Fibroblast of lung (primary cell): ENCODE results near the gene TRPM4. TPM values are rescaled to one million over a fixed set of nuclear protein-coding genes. Genes with fewer than 3 reads are reported as not detected.

ENCODE experiments used
- DNase-seq, 2 donors: peaks; one replicate each; pipeline versions ENCODE4 v3.0.0 to v3.0.0-alpha.2; 2010; ENCODE audit warnings: low read depth in 2 of 2
- H2AFZ ChIP-seq: 2 replicates; pipeline ENCODE4 v1.5.1; 2012; ENCODE audit warnings: low read length, control low read depth, inconsistent platforms
- H3K27ac ChIP-seq: 2 replicates; pipeline ENCODE4 v1.5.1; 2011; ENCODE audit warnings: low read length, control low read depth; ENCODE audit not compliant: insufficient read depth
- H3K27me3 ChIP-seq: 2 replicates; pipeline ENCODE4 v1.5.1; 2011; ENCODE audit warnings: mild to moderate bottlenecking, low read length; ENCODE audit not compliant: control insufficient read depth, insufficient read depth
- H3K36me3 ChIP-seq: 2 replicates; pipeline ENCODE4 v1.5.1; 2011; ENCODE audit warnings: low read length; ENCODE audit not compliant: control insufficient read depth, insufficient read depth
- H3K4me1 ChIP-seq: 2 replicates; pipeline ENCODE4 v1.5.1; 2011; ENCODE audit warnings: low read length; ENCODE audit not compliant: control insufficient read depth, insufficient read depth; ENCODE audit errors: extremely low read depth
- H3K4me2 ChIP-seq: 2 replicates; pipeline ENCODE4 v1.5.1; 2011; ENCODE audit warnings: low read length, control low read depth; ENCODE audit not compliant: insufficient read depth; ENCODE audit errors: extremely low read depth
- H3K4me3 ChIP-seq, 4 experiments: fragments of 200-600 bp in 1 of 4; sonication (generic) in 1 of 4; replicated peaks in 1 of 4; 2 replicates each; pipeline ENCODE4 v1.5.1; 2011 to 2016; ENCODE audit warnings: low read length in 4 of 4, low read depth in 3 of 4, mild to moderate bottlenecking in 3 of 4, control low read depth in 2 of 4, inconsistent platforms in 1 of 4, mixed read lengths in 1 of 4; ENCODE audit not compliant: insufficient read depth in 1 of 4; ENCODE audit errors: control extremely low read depth in 1 of 4
- H3K79me2 ChIP-seq: 2 replicates; pipeline ENCODE4 v1.5.1; 2012; ENCODE audit warnings: mild to moderate bottlenecking, low read length, inconsistent platforms; ENCODE audit not compliant: control insufficient read depth, insufficient read depth
- H3K9ac ChIP-seq: 2 replicates; pipeline ENCODE4 v1.5.1; 2011; ENCODE audit warnings: mild to moderate bottlenecking, low read length, control low read depth; ENCODE audit not compliant: insufficient read depth
- H3K9me3 ChIP-seq: 2 replicates; pipeline ENCODE4 v1.5.1; 2012; ENCODE audit warnings: low read depth, low read length; ENCODE audit not compliant: control insufficient read depth, insufficient read depth
- H4K20me1 ChIP-seq: 2 replicates; pipeline ENCODE4 v1.5.1; 2011; ENCODE audit warnings: low read length; ENCODE audit not compliant: control insufficient read depth, insufficient read depth; ENCODE audit errors: extremely low read depth
- EZH2 ChIP-seq: IDR thresholded peaks from 2 replicates; pipeline ENCODE4 v1.5.1; 2012; ENCODE audit warnings: low read length, control low read depth, mild to moderate bottlenecking; ENCODE audit errors: missing control alignments
- polyA plus RNA-seq, 2 donors: library from polyadenylated mRNA; depleted of rRNA in 1 of 2; stranded (reverse) in 1 of 2; unstranded in 1 of 2; fragments of >200 nt; gene quantifications; 2 replicates each; pipeline ENCODE4 v1.2.1, GENCODE V29; 2011 to 2012; ENCODE audit warnings: missing spikeins in 1 of 2
- total RNA-seq: library from RNA; depleted of rRNA; stranded (reverse); fragments of >200 nt; gene quantifications from 2 replicates; pipeline ENCODE4 v1.2.1, GENCODE V29; 2014
- TF ChIP-seq, protein P1 (sequence below), 2 donors: IDR thresholded peaks in 1 of 2; conservative IDR thresholded peaks in 1 of 2; 1 replicate in 1 of 2; 2 replicates in 1 of 2; pipeline ENCODE4 v1.5.1; 2011 to 2012; ENCODE audit warnings: low read length in 2 of 2, control low read depth in 1 of 2, inconsistent platforms in 1 of 2, low read depth in 1 of 2, mild to moderate bottlenecking in 1 of 2

Gene TRPM4
- total and polyA plus RNA-seq, 2 donors (not counting 1 experiment from before 2014, with no cell fraction given): 6.7 to 18.7 TPM

DNA sequence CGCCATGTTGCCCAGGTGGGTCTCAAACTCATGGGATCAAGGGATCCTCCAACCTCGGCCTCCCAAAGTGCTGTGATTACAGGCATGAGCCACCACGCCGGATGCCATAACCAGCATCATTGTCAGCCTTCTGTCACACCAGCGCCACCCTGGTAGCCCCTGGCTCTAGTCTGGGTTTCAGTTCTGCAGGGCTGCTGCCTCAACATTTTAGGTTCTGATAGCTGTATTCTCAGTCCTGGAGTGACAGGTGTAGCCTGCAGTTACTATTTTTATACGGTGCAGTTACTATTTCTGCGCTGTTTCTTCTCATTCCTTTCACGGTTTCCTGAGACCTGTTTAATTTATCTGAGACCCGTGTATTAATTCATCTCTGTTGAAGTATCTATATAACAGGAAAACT, 57.1 kb downstream of the TRPM4 start:
- H3K27me3 ChIP-seq: no peaks in the 10 kb centered on the region
- no peak overlapping the region for H3K4me3 ChIP-seq
- H3K4me2 ChIP-seq: no peak overlapping the region
- no peaks in the 10 kb centered on the region for H3K4me1 ChIP-seq
- no peak overlapping the region for H3K27ac ChIP-seq
- no peak overlapping the region for H3K9ac ChIP-seq
- H3K79me2 ChIP-seq: no peaks in the 10 kb centered on the region
- TF ChIP-seq, protein P1, sequence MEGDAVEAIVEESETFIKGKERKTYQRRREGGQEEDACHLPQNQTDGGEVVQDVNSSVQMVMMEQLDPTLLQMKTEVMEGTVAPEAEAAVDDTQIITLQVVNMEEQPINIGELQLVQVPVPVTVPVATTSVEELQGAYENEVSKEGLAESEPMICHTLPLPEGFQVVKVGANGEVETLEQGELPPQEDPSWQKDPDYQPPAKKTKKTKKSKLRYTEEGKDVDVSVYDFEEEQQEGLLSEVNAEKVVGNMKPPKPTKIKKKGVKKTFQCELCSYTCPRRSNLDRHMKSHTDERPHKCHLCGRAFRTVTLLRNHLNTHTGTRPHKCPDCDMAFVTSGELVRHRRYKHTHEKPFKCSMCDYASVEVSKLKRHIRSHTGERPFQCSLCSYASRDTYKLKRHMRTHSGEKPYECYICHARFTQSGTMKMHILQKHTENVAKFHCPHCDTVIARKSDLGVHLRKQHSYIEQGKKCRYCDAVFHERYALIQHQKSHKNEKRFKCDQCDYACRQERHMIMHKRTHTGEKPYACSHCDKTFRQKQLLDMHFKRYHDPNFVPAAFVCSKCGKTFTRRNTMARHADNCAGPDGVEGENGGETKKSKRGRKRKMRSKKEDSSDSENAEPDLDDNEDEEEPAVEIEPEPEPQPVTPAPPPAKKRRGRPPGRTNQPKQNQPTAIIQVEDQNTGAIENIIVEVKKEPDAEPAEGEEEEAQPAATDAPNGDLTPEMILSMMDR (conservative IDR thresholded peaks at IDR 0.05 in 1 of 2, IDR thresholded peaks at IDR 0.05 in 1 of 2; ENCODE audit: low read depth in 1 of 2, low read length in 2 of 2): no peak
- TF ChIP-seq EZH2: no peak
- no peak overlapping the region for H2AFZ ChIP-seq
- DNase-seq: no peak
- no peaks in the 10 kb centered on the region for H3K9me3 ChIP-seq
- peaks cover 3% of the 10 kb centered on the region for H3K36me3 ChIP-seq
- no peaks in the 10 kb centered on the region for H4K20me1 ChIP-seq

DNA sequence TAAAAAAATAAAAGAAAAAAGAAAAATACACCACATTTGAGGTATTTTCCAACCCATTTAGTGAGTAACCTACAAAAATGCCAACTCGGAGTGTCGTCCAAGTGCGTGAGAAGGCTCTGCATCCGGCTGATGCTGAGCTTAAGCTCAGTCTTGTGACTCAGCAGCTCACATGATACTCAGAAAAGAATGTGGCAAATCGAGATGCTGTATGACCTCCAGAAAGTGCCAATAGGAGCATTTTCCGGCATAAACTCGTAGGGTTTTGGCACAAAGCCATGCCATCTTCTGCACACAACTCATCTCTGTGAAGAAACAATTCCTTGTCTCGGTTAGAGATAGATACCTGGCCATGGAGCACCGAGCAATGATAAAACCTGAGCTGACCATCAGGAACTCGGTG, 58.5 kb downstream of the TRPM4 start:
- Histone ChIP-seq H3K4me1 (no peaks in the 10 kb centered on the region), H2AFZ (no peak overlapping the region), H3K27ac (no peak overlapping the region), H3K9ac (no peak overlapping the region), H3K4me2 (no peak overlapping the region), H3K36me3 (peaks cover 2% of the 10 kb centered on the region), H3K4me3 (no peak overlapping the region), H3K79me2 (no peaks in the 10 kb centered on the region), H4K20me1 (no peaks in the 10 kb centered on the region), H3K9me3 (no peaks in the 10 kb centered on the region), H3K27me3 (no peaks in the 10 kb centered on the region)
- TF ChIP-seq EZH2: no peak
- TF ChIP-seq, protein P1 (conservative IDR thresholded peaks at IDR 0.05 in 1 of 2, IDR thresholded peaks at IDR 0.05 in 1 of 2; ENCODE audit: low read depth in 1 of 2, low read length in 2 of 2): no peak
- DNase-seq: peak in 1 of 2 donors; percentile 71

DNA sequence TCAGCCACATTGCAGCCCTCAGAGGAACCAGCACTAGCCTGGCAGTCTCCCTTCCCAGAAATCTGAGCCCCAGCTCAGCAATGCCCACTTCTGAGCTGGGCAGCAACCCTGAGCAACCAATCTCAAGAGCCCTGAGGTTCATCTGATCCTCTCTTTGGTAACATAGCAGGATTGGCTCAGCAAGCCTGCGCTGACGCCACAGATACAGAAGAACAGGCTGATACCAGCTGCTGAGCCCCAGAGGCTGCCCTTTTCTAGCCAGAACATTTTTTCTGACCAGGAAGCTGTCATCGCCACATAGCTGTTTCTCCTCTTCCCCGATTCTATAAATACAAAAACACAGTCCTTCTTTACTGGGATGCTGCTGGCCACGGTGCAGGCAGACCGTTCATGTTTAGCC, 59.8 kb downstream of the TRPM4 start:
- H3K36me3 ChIP-seq: no peaks in the 10 kb centered on the region
- TF ChIP-seq EZH2: no peak
- TF ChIP-seq, protein P1 (conservative IDR thresholded peaks at IDR 0.05 in 1 of 2, IDR thresholded peaks at IDR 0.05 in 1 of 2; ENCODE audit: low read depth in 1 of 2, low read length in 2 of 2): no peak
- H4K20me1 ChIP-seq: no peaks in the 10 kb centered on the region
- no peaks in the 10 kb centered on the region for H3K9me3 ChIP-seq
- H3K4me3 ChIP-seq: no peak overlapping the region
- H3K27me3 ChIP-seq: no peaks in the 10 kb centered on the region
- H3K79me2 ChIP-seq: no peaks in the 10 kb centered on the region
- no peak overlapping the region for H2AFZ ChIP-seq
- no peak overlapping the region for H3K27ac ChIP-seq
- H3K4me2 ChIP-seq: no peak overlapping the region
- no peaks in the 10 kb centered on the region for H3K4me1 ChIP-seq
- DNase-seq: peak in 1 of 2 donors; percentile 70
- H3K9ac ChIP-seq: no peak overlapping the region
